Measurements from ENCODE around the gene GPR148. TPM values are rescaled to one million over a fixed set of nuclear protein-coding genes. Genes with fewer than 3 reads are reported as not detected.

GPR148 gene
- polyA plus RNA-seq, 1 donor (not counting 4 experiments of a cell fraction or from before 2014, with no cell fraction given) = not detected

GRCh38 chr2:130735200-130735599 is 6.3 kb downstream of the GPR148 start:
- Histone ChIP-seq H3K9me3 (ENCODE audit: control insufficient read depth, low read depth, low read length) (no peaks in the 10 kb centered on the region), H3K27me3 (ENCODE audit: control insufficient read depth, extremely low read depth, insufficient read depth, low read length) (peaks cover 3% of the 10 kb centered on the region), H3K4me3 (ENCODE audit: control insufficient read depth in 2 of 3, extremely low read depth in 1 of 3, insufficient read depth in 2 of 3, low read depth in 1 of 3, low read length in 3 of 3) (no peak overlapping the region), H3K4me2 (ENCODE audit: control insufficient read depth, extremely low read depth, insufficient read depth, low read depth, low read length) (no peak overlapping the region), H3K36me3 (ENCODE audit: control insufficient read depth in 2 of 2, extremely low read depth in 1 of 2, insufficient read depth in 2 of 2, low read length in 2 of 2) (no peaks in the 10 kb centered on the region), H3K4me1 (ENCODE audit: control insufficient read depth, extremely low read depth, insufficient read depth, low read length) (no peaks in the 10 kb centered on the region), H3K9ac (ENCODE audit: control insufficient read depth, extremely low read depth, insufficient read depth, low read length) (no peak overlapping the region), H3K79me2 (ENCODE audit: control insufficient read depth, insufficient read depth, low read length) (no peaks in the 10 kb centered on the region), H3K9me1 (ENCODE audit: control insufficient read depth, extremely low read depth, insufficient read depth, low read length) (no peaks in the 10 kb centered on the region), H2AFZ (ENCODE audit: control insufficient read depth, low read length) (no peak overlapping the region), H3K27ac (ENCODE audit: control insufficient read depth, insufficient read depth, low read length) (no peak overlapping the region), H4K20me1 (ENCODE audit: control insufficient read depth, extremely low read depth, insufficient read depth, low read length) (no peaks in the 10 kb centered on the region)
- DNase-seq (ENCODE audit: low read depth, low spot score) = no peak
- dilution Hi-C loops (cut with MboI; ENCODE audit: extremely low pct_ligation_motif_present, low sequenced_read_pairs) = no loop called here
- no peak for TF ChIP-seq CTCF (optimal IDR thresholded peaks at IDR 0.05 in 1 of 3, IDR thresholded peaks at IDR 0.05 in 1 of 3, conservative IDR thresholded peaks at IDR 0.05 in 1 of 3; ENCODE audit: extremely low read depth in 1 of 3, insufficient read depth in 2 of 3, low read length in 3 of 3)
- no peak for TF ChIP-seq EZH2 (IDR thresholded peaks at IDR 0.05; ENCODE audit: low read length)
- no peak for FAIRE-seq

GRCh38 chr2:130736487-130736886 is 7.6 kb downstream of the GPR148 start:
- TF ChIP-seq EZH2 (IDR thresholded peaks at IDR 0.05; ENCODE audit: low read length) (no peak), CTCF (optimal IDR thresholded peaks at IDR 0.05 in 1 of 3, IDR thresholded peaks at IDR 0.05 in 1 of 3, conservative IDR thresholded peaks at IDR 0.05 in 1 of 3; ENCODE audit: extremely low read depth in 1 of 3, insufficient read depth in 2 of 3, low read length in 3 of 3) (no peak)
- Histone ChIP-seq H3K9me3 (ENCODE audit: control insufficient read depth, low read depth, low read length) (no peaks in the 10 kb centered on the region), H3K9me1 (ENCODE audit: control insufficient read depth, extremely low read depth, insufficient read depth, low read length) (no peaks in the 10 kb centered on the region), H3K36me3 (ENCODE audit: control insufficient read depth in 2 of 2, extremely low read depth in 1 of 2, insufficient read depth in 2 of 2, low read length in 2 of 2) (no peaks in the 10 kb centered on the region), H3K4me1 (ENCODE audit: control insufficient read depth, extremely low read depth, insufficient read depth, low read length) (no peaks in the 10 kb centered on the region), H3K27me3 (ENCODE audit: control insufficient read depth, extremely low read depth, insufficient read depth, low read length) (peaks cover 3% of the 10 kb centered on the region), H3K27ac (ENCODE audit: control insufficient read depth, insufficient read depth, low read length) (no peak overlapping the region), H3K4me2 (ENCODE audit: control insufficient read depth, extremely low read depth, insufficient read depth, low read depth, low read length) (no peak overlapping the region), H4K20me1 (ENCODE audit: control insufficient read depth, extremely low read depth, insufficient read depth, low read length) (no peaks in the 10 kb centered on the region), H3K9ac (ENCODE audit: control insufficient read depth, extremely low read depth, insufficient read depth, low read length) (no peak overlapping the region), H3K79me2 (ENCODE audit: control insufficient read depth, insufficient read depth, low read length) (no peaks in the 10 kb centered on the region), H2AFZ (ENCODE audit: control insufficient read depth, low read length) (no peak overlapping the region), H3K4me3 (ENCODE audit: control insufficient read depth in 2 of 3, extremely low read depth in 1 of 3, insufficient read depth in 2 of 3, low read depth in 1 of 3, low read length in 3 of 3) (no peak overlapping the region)
- FAIRE-seq (no peak), DNase-seq (ENCODE audit: low read depth, low spot score) (no peak)
- dilution Hi-C loops (cut with MboI; ENCODE audit: extremely low pct_ligation_motif_present, low sequenced_read_pairs) = no loop called here
